Fibroblast of lung (primary cell): ENCODE data around the gene PHGDH.
"Not testable (repeated sequence)": the region's sequence is repeated elsewhere in the genome, so short reads cannot be mapped to it uniquely, and the experiment has no call there.

Experiments
- EZH2 ChIP-seq: IDR thresholded peaks from 2 replicates; pipeline ENCODE4 v1.5.1; 2012; ENCODE audit warnings: low read length, control low read depth, mild to moderate bottlenecking; ENCODE audit errors: missing control alignments
- TF ChIP-seq, protein P1 (sequence below), 2 donors: IDR thresholded peaks in 1 of 2; conservative IDR thresholded peaks in 1 of 2; 1 replicate in 1 of 2; 2 replicates in 1 of 2; pipeline ENCODE4 v1.5.1; 2011 to 2012; ENCODE audit warnings: low read length in 2 of 2, control low read depth in 1 of 2, inconsistent platforms in 1 of 2, low read depth in 1 of 2, mild to moderate bottlenecking in 1 of 2

DNA sequence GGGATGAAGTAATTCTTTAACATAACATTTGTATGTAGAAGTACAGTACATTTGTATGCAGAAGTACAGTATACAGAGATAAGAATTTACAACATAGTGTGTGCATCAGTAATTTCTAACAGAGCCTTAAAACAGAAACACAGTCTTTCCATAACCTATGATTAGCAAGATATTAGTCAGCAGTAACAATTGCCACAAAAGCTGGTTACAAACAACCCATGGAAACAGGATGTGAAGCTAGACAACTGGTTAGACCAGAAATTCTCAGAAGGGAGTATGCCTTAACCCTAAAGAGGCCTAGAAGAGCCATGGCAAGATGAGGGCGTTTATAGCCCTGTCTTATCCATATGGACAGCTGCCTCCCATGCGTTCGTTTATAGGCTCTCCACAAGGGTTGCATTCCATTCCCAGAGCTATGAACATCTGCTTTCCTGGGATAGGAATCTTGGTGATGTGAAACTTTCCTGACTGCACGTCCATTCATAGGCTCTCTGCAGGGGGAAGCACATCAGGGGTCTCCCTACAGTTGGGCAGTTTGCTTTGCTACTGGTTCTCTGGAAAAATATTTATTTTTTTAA, 74.8 kb downstream of the PHGDH start:
- TF ChIP-seq, protein P1, sequence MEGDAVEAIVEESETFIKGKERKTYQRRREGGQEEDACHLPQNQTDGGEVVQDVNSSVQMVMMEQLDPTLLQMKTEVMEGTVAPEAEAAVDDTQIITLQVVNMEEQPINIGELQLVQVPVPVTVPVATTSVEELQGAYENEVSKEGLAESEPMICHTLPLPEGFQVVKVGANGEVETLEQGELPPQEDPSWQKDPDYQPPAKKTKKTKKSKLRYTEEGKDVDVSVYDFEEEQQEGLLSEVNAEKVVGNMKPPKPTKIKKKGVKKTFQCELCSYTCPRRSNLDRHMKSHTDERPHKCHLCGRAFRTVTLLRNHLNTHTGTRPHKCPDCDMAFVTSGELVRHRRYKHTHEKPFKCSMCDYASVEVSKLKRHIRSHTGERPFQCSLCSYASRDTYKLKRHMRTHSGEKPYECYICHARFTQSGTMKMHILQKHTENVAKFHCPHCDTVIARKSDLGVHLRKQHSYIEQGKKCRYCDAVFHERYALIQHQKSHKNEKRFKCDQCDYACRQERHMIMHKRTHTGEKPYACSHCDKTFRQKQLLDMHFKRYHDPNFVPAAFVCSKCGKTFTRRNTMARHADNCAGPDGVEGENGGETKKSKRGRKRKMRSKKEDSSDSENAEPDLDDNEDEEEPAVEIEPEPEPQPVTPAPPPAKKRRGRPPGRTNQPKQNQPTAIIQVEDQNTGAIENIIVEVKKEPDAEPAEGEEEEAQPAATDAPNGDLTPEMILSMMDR (conservative IDR thresholded peaks at IDR 0.05 in 1 of 2, IDR thresholded peaks at IDR 0.05 in 1 of 2; ENCODE audit: low read depth in 1 of 2, low read length in 2 of 2), result not testable (repeated sequence)
- TF ChIP-seq EZH2, result not testable (repeated sequence)
